NCI-H510A treated with DMSO at 0.1 percent for 48 hours (cell line): ENCODE data around the gene ENTREP3.

Experiments used
- DNase-seq: peaks from one replicate; lab custom pipeline; 2025; lab: John Stamatoyannopoulos, UW

The ENTREP3 gene

DNA sequence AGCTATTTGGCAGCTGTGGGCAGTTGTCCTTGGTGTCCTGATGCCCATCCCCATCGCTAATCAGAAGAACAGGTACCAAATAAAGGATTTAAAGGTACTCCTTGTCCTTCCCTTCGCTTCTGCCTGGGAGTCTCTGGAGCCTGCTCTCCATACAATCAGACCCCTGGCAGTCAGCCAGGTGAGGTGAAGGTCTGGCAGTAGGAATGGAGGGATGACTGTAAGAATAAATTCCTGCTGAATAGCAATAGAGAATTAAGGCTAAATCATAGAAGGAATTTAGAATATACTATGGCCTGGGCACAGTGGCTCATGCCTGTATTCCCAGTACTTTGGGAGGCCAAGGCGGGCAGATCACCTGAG is 56.8 kb downstream of the ENTREP3 start:
- no peak for DNase-seq

DNA sequence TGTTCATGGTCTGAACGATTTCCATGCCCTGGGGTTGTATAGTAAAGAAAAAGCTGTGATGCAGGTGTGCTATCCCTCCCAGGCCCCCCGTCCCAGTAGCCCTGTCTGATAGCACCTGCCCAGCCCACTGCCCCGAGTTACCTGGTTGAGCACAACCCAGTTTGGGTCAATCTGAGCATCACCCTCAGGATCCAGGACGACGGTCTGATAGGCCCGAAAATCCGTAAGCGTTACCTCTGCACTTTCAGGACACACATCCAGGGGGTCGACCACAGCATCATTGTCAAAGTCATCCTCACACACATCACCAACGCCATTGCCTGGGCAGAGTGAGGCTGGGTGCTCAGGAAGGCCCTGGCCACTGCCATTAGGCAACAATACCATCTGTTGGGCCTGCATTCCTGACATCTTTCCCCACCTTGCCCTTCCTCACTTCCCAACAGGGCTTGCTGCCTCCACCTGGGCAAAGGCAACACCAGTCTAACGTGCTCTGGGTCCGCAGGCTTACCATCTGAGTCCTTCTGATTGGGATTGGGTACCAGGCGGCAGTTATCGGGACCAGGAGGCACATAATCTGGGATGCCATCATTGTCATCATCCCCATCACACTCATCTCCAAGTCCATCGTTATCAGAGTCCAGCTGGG is 57.3 kb downstream of the ENTREP3 start:
- DNase-seq: no peak
